HG02678 (cell line): ENCODE results near the gene SLC9A5.
A peak's percentile ranks its signal among the peaks of the same experiment; 100 is the strongest.

ENCODE experiments used
- ATAC-seq: cut with Tn5 transposase; IDR thresholded peaks from one replicate; pipeline ENCODE4 v1.9.1; 2021; ENCODE audit warnings: mild to moderate bottlenecking, moderate library complexity; ENCODE audit not compliant: unreplicated experiment

SLC9A5 gene

DNA sequence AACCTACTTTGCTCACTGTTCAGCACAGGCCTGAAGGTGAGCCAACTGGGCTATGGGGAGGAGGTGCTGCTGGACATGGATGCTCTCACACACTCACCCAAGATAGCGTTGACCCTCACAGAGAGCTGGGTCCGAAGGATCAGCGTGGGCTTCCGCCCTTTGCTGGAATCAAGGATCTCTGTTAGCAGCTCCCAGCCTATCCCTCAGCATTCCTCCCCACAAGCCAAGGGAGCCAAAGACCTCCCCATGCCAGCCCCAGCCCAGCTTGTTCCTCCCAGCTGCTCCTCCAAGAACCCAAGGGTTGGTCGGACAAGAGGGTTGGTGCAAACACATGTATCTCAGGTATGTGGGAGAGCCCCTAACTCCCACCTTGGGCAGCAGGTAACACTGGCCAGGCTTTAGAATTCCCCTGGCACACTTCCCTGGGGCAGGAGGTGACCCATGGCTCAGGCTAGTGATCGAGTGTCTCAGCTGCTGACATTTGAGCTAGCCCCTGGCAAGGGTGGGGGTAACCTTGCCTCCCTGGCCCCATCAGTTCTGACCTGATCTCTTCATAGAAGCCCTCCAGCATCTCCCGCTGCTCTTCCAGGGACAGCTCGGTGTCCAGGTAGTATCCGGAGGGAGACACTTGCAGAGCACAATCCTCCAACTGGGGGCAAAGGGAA, 9.8 kb upstream of the SLC9A5 start:
- ATAC-seq = no peak

DNA sequence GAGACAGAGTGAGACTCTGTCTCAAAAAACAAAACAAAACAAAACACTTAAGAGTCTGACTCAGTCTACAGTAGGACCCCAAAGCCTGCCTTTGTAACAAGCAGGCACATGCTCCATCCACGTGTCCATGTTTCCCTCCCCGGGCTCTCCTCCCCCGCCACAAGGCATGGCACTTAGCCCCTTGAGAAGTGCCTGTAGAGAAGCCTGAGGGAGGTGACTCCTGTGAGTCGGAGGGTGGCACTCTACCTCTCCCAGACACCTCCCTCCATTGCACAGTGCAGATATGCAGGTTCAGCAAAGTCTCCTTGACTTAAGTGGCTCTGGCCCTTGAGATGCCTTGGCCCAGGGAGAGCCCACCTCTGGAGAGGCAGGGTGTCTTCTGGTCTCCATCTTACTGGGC, 8.3 kb upstream of the SLC9A5 start:
- ATAC-seq = no peak

DNA sequence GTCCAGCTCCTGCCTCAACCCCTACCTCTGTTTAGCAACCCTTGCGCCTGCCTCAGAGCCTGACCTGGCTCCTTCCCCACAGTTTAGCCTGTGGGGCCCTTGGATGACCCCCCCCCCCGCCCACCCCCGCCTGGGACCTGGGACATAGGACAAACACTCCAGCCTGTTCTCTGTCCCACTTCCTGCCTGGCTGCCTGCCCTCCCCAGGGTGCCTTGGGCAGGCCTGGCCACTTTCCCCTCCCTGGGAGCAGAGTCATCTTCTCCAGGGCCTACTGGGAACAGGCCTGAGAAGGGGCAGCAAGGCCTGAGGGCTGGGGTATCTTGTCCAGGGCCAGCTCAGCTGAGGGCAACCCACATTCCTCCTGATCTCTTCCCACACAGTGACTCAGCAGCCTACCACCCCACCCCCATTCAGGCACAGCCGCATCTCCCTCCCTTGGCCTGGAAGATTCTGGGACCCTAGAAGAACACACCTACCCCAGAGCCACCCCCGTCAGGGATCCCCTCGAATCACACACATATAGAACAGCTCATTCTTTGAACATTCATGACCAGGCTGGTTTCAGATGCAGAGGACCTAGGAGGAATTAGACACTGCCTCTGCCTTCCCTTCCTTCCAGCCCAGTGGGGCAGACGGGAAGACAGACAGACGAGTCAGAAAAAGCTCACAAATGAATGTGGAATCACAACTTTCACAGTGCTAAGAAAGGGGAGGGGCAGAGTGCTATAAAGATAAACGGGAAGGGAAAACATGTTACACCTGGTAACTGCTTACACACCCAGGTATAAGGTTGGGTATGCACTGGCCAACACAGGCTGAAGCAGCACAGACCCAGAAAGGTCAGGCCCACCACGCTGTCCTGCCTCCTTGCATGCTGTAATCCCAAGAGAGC, 7.5 kb upstream of the SLC9A5 start:
- ATAC-seq = no peak

DNA sequence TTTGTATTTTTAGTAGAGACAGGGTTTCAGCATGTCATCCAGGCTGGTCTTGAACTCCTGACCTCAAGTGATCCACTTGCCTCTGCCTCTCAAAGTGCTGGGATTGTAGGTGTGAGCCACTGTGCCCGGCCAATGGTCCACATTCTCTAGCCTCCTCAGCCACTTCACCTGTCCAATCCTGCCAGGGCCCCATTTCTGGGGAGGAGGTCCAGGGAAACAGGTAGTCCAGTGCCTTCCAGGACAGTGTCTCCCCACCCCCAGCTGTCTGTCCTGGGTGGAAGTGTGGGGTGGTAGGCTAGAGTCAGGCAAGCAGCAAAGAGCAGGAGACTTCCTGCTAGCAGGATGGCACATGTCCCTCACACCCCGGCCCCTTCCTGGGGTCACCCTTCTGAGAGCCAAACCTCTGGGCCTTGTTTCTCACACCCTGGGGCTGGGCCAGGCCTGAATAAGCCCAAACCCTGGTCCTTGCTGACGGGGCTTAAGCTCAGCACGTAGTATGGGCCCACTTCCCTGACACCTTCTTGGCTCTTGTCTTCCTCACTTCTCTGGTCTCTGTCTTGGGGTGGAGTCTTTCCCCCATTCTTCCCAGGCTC, 6.5 kb upstream of the SLC9A5 start:
- no peak for ATAC-seq

DNA sequence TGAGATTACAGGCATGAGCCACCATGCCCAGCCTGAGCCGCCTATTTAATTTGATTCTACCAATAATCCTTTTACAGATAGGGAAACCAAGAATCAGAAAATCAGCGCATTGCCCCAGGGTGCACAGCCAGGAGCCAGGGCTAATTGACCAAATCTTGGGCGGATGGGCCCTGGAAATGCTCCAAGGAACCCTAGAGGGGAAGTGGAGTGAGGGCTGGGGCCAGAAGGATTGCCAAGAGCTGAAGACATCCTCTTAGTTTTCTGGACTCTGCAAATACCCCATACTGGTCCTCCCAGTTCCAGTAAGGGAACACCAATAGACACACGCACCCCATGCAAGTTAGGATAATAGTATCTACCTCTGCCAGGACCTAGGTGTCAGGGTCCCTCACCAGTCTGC, 5.3 kb upstream of the SLC9A5 start:
- ATAC-seq = no peak

DNA sequence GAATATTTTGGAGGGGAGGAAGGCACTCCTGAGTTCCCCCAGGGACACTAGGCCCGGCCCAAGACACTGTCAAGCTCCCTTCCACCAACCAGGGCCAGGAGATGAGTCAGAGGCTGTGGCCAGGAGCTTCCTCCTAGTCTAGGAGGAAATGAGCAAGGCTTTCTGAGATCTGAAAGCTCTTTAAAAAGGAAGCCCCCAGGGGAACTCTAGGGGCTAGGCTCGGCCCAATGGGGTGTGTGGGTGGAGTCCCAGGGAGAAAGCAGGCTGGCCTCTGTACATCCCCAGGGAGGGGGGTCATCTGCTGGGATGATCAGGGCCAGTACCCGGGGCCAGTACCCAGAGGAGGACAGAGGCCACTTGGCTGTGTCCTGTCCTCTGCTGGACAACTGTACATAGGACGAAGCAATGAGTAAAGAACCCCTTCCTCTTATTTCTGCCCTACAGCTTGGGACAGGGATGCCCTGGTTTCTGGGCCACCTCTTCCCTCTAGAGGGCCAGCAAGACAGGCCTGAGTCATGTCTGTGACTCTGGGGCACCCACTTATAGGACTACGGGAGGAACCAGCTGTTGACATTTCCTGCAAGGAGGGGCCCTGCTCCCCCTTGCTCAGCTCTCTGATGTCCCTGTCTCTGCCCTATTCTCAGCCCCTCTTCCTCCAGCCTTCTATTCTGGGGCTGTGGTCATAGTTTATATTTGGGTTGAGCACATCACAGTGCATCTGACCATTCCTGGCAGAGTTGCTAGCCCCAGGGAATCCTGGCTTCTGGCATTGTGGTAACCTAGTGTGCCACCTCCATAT, 4.2 kb upstream of the SLC9A5 start:
- peak; percentile 55 for ATAC-seq

DNA sequence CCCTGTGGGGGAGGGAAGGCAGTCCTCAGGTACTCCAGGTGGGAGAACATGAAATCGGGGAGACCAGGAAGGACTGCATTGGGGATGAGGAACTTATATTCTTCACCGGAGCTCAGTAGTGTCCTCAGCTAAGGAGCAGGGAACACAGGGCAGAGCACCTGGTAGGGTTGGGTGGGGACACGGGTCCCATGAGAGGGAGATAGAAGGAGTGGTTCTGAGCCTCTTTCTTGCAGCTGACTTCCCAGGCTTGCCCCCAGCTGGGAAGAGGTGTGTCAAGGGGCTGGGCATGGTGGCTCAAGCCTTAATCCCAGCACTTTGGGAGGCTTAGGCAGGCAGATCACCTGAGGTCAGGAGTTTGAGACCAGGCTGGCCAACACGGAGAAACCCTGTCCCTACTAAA, 3.6 kb upstream of the SLC9A5 start:
- no peak for ATAC-seq

DNA sequence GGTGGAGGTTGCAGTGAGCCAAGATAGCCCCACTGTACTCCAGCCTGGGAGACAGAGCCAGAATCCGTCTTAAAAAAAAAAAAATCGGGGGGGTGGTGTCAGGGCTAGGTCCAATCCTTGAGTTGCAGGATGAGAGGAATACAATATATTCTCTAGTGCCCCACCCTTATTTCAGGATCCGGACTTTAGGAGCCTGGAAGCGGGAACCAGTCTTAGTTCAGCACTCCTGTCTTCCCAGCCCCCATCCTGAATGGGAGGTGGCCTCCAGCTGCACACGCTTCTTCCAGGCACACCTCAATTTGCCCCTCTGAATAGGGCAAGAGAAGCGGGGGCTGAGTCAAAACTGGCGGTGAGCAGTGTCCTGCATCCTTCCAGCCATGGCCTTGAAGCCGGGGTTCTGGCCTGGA, 3.1 kb upstream of the SLC9A5 start:
- ATAC-seq = no peak

DNA sequence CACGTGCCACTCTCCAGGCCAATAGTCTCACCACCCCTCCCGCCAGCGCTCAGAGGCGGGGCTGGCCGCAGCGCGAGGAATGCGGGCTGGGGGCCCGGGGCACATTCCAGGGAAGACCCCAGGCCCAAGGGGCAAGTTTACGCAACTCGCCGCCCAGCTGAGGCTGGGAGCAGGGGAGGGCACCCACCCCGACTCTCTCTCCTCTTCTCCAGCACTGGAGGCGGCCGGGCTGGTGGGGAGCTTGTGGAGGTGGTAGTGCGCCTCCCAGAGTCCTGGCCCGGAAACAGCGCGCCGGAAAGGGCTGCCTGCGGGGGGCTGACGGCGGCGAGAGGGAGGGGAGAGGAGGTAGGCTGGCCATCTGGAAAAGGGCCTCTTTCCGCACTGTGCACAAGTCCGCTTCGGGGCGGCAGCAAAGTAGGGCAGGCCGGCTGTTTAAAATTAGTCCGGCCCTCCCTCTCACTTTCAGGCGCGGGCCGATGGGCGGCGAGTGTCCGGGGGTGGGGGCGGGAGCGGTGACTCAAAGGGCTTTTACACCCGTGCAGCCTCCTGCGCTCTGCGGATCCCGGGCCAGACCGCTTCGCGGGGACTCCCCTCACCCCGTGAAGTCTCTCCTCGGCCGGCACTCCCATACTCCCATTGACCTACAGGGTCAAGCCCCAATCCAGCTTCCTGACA, 2.6 kb upstream of the SLC9A5 start:
- peak; percentile 23 for ATAC-seq

DNA sequence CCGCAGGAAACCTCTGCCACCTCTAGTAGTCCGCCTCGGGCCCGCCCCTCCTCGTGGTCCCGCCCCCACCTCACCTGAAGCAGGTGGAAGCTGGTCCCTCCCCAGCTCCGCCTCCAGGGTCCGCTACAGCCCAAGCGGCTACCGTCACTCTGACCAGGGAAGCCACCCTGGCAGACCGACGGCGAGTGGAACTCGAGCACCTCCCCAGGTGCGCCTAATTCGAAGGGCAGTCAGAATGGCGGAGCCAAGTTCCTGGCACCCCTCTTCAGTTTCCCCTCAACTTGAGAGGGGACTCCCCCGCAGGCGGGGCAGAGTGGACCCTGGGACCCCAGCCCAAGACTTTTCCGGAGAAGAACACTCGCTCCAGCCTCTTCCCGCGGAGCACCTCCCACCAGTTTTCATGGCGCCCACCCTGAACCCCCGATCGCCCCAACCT, 2.0 kb upstream of the SLC9A5 start:
- ATAC-seq = peak; percentile 19

DNA sequence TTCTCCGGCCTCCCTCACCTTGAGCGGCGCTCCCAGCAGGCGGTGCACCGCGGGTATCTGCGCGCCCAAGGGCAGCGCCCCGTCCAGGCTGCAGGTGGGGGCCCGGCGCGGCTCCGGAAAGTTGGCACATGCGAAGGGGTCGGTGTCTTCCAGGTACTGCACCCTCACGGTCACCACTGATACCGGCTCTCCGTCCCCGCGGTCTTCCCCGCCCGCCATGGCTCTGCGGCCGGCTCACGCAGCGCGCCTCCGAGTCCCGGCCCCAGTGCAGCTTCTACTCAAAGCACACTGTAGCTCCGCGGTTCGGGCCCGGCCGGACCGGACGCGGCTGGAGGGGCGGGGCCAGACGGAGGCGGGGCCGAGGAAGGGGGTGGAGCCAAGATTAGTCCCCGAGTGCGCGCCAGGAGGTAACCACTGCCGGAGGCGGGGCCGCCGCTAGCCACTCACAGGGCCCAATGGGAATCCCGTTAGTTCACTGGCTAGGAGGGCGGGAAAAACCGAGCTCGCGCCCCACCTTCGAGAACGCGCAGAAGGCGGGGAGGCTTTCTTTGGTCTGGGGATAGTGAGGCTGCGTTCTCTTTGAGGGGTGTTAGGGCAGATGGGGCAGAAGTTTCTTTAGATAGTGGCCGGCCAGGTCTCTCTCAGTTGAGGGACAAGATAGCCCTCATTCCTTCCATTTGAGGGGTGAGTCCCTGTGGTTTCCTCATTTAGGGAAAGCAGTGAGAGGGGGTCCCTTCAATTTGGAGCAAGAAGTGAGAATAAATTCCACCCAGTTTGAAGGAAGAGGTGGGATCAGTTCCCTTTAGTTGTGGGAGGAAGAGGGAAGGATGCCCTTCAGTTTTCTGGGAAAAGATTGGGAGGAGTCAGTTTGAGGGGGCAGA, 1.3 kb upstream of the SLC9A5 start, which contains the start of gene FHOD1:
TSS of gene FHOD1 (minus strand) at position 290 of the 881 bp plus-strand sequence. CDS start at position 219, 71 bp downstream.
- ATAC-seq = peak; percentile 52

DNA sequence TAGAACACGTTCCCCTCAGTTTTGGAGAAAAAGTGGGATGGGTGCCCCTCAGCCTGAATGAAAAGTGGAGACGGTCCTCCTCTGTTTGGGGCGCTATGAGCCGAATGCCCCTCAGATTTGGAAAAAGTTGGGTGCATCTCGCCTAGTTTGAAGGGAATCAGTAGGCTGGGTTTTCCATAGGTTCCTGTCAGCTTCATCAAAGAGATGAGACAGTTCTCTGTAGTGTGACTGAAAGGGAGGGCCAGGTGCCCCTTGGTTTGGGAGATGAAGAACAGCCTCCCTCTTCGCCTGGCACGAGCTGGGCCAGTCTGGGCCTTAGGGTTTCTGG, 742 bp upstream of the SLC9A5 start:
- ATAC-seq = no peak

DNA sequence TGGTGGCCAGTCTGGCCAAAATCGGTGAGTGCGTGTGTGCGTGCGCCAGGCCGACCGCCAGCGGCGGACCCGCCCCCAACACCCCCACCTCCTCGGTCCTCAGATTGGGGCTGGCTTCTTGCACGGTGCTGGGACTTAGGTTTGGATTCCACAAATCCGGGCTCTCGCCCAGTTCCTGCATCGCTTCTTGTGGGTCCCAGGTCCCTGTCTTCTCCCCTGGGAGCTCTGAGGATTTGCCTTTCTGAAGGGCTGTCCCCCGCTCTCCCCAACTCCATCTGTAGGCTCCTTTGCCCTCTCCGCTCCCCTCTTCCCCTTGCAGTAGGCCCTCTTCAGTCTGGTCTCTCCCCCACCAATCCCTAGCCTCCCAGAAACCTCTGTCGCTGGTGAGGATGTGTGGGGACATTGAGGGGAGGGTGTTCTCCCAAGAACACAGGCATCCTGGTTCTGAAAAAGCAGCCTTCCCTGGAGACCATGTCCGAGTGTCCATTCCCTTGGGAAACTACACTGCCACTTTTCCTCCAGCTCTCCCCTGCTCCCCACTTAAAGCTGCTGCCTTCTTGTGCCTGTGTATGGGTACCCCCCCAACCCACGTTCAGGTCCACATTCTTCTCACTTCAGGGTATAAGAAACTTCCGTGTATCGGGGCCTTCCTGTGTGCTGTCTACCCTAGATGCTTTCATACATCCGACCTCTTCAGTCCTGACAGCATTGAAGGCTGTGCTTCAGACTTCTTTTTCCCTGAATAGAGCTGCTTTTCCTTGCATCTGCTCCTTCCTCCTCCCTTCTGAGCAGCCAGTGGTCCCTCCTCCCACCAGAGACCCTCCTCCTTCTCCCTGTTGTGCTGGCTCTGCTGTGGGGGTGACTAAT, 632 bp downstream of the SLC9A5 start:
- ATAC-seq = no peak

DNA sequence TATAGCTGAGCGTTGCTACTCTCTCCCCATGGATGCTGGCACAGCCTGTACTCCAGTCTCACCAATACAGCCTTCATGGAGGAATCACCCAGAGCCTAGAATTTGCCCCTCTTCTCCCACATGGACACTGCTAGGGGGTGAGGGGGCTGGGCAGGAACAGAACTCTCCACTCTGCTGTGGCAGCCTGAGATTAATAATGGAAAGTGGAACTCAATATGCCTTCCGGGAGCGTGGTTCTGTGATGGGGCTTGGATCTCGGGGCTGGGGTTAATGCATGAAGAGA, 1.2 kb downstream of the SLC9A5 start:
- no peak for ATAC-seq

DNA sequence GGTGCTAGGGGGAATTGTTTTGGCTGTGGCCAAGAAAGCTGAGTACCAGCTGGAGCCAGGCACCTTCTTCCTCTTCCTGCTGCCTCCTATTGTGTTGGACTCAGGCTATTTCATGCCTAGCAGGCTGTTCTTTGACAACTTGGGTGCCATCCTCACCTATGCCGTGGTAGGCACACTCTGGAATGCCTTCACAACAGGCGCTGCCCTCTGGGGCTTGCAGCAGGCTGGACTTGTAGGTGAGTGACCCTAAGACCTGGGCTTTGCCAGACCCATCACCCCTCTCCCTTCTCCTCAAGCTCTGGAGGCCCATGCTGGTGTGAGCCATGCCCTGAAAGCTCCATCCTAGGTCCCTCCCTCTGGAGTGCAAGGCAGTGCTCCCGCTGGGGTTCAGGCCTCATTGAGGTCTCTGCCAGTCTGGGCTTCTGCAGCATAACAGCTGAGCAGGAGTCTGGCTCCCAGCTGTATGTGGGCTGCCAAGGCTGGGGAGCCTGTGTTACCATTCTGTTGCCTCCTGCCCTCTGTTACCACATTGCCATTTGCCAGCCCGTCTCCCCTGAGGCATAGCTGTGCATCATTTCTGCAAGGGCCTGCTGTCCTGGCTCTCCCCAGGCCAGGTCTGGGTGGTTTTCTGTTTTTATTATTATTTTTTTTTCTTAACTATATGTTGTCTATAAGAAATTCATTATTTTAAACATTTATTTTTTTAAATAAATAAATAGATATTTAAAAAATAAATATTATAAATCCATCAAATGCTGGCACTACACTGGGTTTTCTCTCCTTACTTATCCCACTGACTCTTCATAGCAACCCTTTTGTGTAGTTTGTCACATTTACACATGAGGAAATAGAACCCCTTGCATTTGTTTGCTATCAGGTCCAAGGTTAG, 4.1 kb downstream of the SLC9A5 start:
- no peak for ATAC-seq

DNA sequence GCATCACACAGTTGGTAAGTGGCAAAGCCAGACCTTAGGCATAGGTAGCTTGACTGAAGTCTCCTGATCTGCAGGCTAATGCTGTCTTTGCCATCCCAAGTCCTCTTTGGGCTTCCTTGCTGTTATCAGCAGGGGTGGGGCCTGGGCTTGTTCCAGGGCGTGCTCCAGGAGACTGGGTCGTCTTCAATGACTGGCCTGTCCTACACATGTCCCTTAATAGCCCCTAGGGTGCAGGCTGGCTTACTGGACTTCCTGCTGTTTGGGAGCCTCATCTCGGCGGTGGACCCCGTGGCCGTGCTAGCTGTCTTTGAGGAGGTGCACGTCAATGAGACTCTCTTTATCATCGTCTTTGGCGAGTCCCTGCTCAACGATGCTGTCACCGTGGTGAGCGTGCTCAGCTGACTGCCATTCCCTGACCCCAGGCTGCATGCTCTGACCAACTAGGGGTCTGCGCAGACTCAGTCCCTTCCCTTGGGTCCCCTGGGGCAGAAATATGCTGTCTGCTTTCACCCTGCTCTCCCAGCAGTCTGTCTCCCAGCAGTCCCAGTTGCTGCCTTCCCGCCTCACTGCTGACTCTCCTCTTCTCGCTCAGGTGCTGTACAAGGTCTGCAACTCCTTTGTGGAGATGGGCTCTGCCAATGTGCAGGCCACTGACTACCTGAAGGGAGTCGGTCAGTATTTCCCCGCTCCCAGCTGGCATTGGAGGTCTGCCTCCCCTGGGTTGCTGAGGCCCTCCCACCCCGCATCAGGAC, 6.2 kb downstream of the SLC9A5 start:
- ATAC-seq = no peak

DNA sequence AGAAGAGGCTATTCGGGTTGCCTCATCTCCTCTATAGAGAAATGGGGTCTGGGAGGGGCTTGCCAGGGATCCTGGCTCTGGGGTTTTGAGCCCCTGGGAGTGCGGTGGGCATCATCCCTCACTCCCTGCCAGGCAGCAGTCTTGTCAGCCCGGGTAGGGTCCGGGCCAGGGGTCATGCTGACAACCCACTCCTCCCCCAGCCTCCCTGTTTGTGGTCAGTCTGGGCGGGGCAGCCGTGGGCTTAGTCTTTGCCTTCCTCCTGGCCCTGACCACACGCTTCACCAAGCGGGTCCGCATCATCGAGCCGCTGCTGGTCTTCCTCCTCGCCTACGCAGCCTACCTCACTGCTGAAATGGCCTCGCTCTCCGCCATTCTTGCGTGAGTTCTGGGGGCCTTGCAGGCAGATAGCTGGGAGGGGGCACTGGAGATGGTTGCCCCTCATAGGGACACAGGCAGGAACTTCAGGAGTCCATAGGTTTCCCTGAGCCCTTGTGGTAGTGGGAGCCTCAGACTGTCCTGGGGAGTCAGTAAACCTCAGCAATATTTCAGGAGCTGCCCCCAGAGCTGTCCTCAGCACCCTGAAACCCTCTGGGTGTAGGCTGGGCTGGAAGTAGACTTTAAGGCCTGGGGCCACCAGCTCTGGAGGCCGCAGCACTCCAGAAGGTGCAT, 6.9 kb downstream of the SLC9A5 start:
- ATAC-seq = no peak
